H1 (cell line): ENCODE results near the gene GDAP1L1. TPM values are rescaled to one million over a fixed set of nuclear protein-coding genes. Genes with fewer than 3 reads are reported as not detected.

Experiments
- CTCF ChIA-PET: fragments of 300-600 bp; sonication (Branson Sonifier 250); formaldehyde crosslinking; loops from one replicate; lab custom pipeline; 2021; ENCODE audit not compliant: partially characterized antibody; lab: Charles Lee
- POLR2A ChIA-PET: fragments of 300-600 bp; sonication (Branson Sonifier 250); formaldehyde crosslinking; loops from one replicate; lab custom pipeline; 2021; ENCODE audit warnings: inconsistent platforms; ENCODE audit not compliant: partially characterized antibody; lab: Charles Lee
- DNase-seq, 2 experiments: peaks; one replicate each; pipeline versions ENCODE4 v3.0.0 to v3.0.0-alpha.2; 2010 to 2022; ENCODE audit warnings: low spot score in 2 of 2, low read depth in 1 of 2, mixed read lengths in 1 of 2
- FAIRE-seq: peaks from 2 replicates; lab custom pipeline; 2011; peaks lifted over from hg19 to GRCh38; lab: Jason Lieb, UNC
- H2AFZ ChIP-seq: 2 replicates; pipeline ENCODE4 v1.8.1; 2012; ENCODE audit warnings: low read length, inconsistent platforms
- H2AK5ac ChIP-seq: 2 replicates; pipeline ENCODE4 v1.6.1; 2013; ENCODE audit warnings: low read depth, low read length
- H2BK120ac ChIP-seq: replicated peaks from 2 replicates; pipeline ENCODE3; 2013; ENCODE audit warnings: low read depth, low read length, inconsistent platforms
- H2BK12ac ChIP-seq: 2 replicates; pipeline ENCODE4 v1.6.1; 2013; ENCODE audit warnings: low read depth, low read length
- H2BK15ac ChIP-seq: 2 replicates; pipeline ENCODE4 v1.6.1; 2013; ENCODE audit warnings: low read length
- H2BK20ac ChIP-seq: 2 replicates; pipeline ENCODE4 v1.6.1; 2013; ENCODE audit warnings: low read length
- H2BK5ac ChIP-seq: 2 replicates; pipeline ENCODE4 v1.6.1; 2013; ENCODE audit warnings: low read depth, low read length
- H3K14ac ChIP-seq: 2 replicates; pipeline ENCODE4 v1.6.1; 2013; ENCODE audit warnings: inconsistent platforms; ENCODE audit not compliant: insufficient read length
- H3K18ac ChIP-seq: 2 replicates; pipeline ENCODE4 v1.6.1; 2013; ENCODE audit warnings: low read length; ENCODE audit errors: extremely low read depth
- H3K23ac ChIP-seq: 2 replicates; pipeline ENCODE4 v1.6.1; 2013; ENCODE audit warnings: inconsistent platforms; ENCODE audit not compliant: insufficient read length
- H3K23me2 ChIP-seq: 2 replicates; pipeline ENCODE4 v1.6.1; 2013; ENCODE audit warnings: low read depth, low read length
- H3K27ac ChIP-seq: 2 replicates; pipeline ENCODE4 v1.6.1; 2011; ENCODE audit warnings: low read depth, low read length, inconsistent platforms
- H3K27me3 ChIP-seq, 4 experiments: replicated peaks in 1 of 4; 1 replicate in 1 of 4; 2 replicates in 3 of 4; pipeline versions ENCODE4 v1.6.1 to v1.8.1; 2011 to 2013; ENCODE audit warnings: low read length in 3 of 4, mild to moderate bottlenecking in 3 of 4, inconsistent platforms in 2 of 4, mixed read lengths in 2 of 4, moderate library complexity in 1 of 4; ENCODE audit not compliant: control insufficient read depth in 3 of 4, insufficient read depth in 3 of 4; ENCODE audit errors: extremely low read depth in 1 of 4
- H3K36me3 ChIP-seq, 4 experiments: 2 replicates each; pipeline versions ENCODE4 v1.6.1 to v1.8.1; 2011 to 2013; ENCODE audit warnings: mild to moderate bottlenecking in 4 of 4, low read length in 3 of 4, moderate library complexity in 2 of 4, control low read depth in 1 of 4, inconsistent platforms in 1 of 4; ENCODE audit not compliant: insufficient read depth in 4 of 4, control insufficient read depth in 2 of 4
- H3K4ac ChIP-seq: replicated peaks from 2 replicates; pipeline ENCODE3; 2013; ENCODE audit warnings: low read length, low read depth, mixed read lengths, inconsistent platforms; ENCODE audit not compliant: insufficient read length
- H3K4me1 ChIP-seq, 4 experiments: replicated peaks in 1 of 4; 1 replicate in 1 of 4; 2 replicates in 3 of 4; pipeline versions ENCODE4 v1.6.1 to v1.8.1; 2011 to 2013; ENCODE audit warnings: low read length in 3 of 4, inconsistent platforms in 2 of 4, mixed read lengths in 1 of 4; ENCODE audit not compliant: insufficient read depth in 4 of 4, control insufficient read depth in 3 of 4
- H3K4me2 ChIP-seq, 2 experiments: 2 replicates each; pipeline versions ENCODE4 v1.6.1 to v1.8.1; 2011 to 2013; ENCODE audit warnings: low read depth in 2 of 2, low read length in 2 of 2, control low read depth in 1 of 2, inconsistent platforms in 1 of 2, mild to moderate bottlenecking in 1 of 2; ENCODE audit not compliant: insufficient read depth in 1 of 2
- H3K4me3 ChIP-seq, 4 experiments: fragments of 200-600, 300-600 bp in 1 of 4; sonication (generic), shearing (Covaris generic), sonication (Bioruptor Twin) in 1 of 4; 2 replicates each; pipeline versions ENCODE4 v1.5.1 to v1.8.1; 2011 to 2016; ENCODE audit warnings: low read length in 4 of 4, low read depth in 3 of 4, control low read depth in 2 of 4, inconsistent platforms in 2 of 4, mild to moderate bottlenecking in 2 of 4, mixed read lengths in 1 of 4, moderate library complexity in 1 of 4; ENCODE audit not compliant: insufficient read depth in 2 of 4; ENCODE audit errors: extremely low read depth in 1 of 4
- H3K56ac ChIP-seq: replicated peaks from 2 replicates; pipeline ENCODE3; 2013; ENCODE audit warnings: low read depth, mild to moderate bottlenecking, mixed read lengths, low read length, inconsistent platforms; ENCODE audit not compliant: insufficient read length
- H3K79me1 ChIP-seq: 2 replicates; pipeline ENCODE4 v1.6.1; 2013; ENCODE audit warnings: low read depth, low read length, control low read depth
- H3K79me2 ChIP-seq, 2 experiments: 2 replicates each; pipeline versions ENCODE4 v1.6.1 to v1.8.1; 2012 to 2013; ENCODE audit warnings: low read length in 2 of 2, mild to moderate bottlenecking in 2 of 2, inconsistent platforms in 1 of 2; ENCODE audit not compliant: insufficient read depth in 2 of 2, control insufficient read depth in 1 of 2
- H3K9ac ChIP-seq, 4 experiments: replicated peaks in 1 of 4; 1 replicate in 1 of 4; 2 replicates in 3 of 4; pipeline versions ENCODE4 v1.6.1 to v1.8.1; 2011 to 2013; ENCODE audit warnings: low read depth in 3 of 4, low read length in 3 of 4, control low read depth in 2 of 4, mild to moderate bottlenecking in 2 of 4, moderate library complexity in 2 of 4, inconsistent platforms in 1 of 4; ENCODE audit errors: extremely low read depth in 1 of 4
- H3K9me3 ChIP-seq, 2 experiments: 2 replicates each; pipeline versions ENCODE4 v1.6.1 to v1.8.1; 2012 to 2013; ENCODE audit warnings: mild to moderate bottlenecking in 2 of 2, moderate library complexity in 2 of 2, control low read depth in 1 of 2, inconsistent platforms in 1 of 2, low read depth in 1 of 2, low read length in 1 of 2, mixed read lengths in 1 of 2; ENCODE audit not compliant: insufficient read depth in 2 of 2
- H4K20me1 ChIP-seq, 2 experiments: replicated peaks in 1 of 2; 2 replicates each; pipeline versions ENCODE3 to v1.8.1; 2011 to 2013; ENCODE audit warnings: inconsistent platforms in 2 of 2, low read length in 2 of 2, mild to moderate bottlenecking in 1 of 2; ENCODE audit not compliant: insufficient read depth in 2 of 2, control insufficient read depth in 1 of 2
- H4K5ac ChIP-seq: 2 replicates; pipeline ENCODE4 v1.6.1; 2013; ENCODE audit warnings: low read length, low read depth, mixed read lengths, inconsistent platforms; ENCODE audit not compliant: insufficient read length
- H4K8ac ChIP-seq: 2 replicates; pipeline ENCODE4 v1.8.0; 2013; ENCODE audit warnings: mild to moderate bottlenecking, moderate library complexity, low read length, inconsistent platforms; ENCODE audit not compliant: insufficient read depth; ENCODE audit errors: extremely low read depth
- H4K91ac ChIP-seq: replicated peaks from 2 replicates; pipeline ENCODE3; 2013; ENCODE audit warnings: low read length, mixed read lengths, inconsistent platforms; ENCODE audit not compliant: insufficient read length
- ATF2 ChIP-seq: IDR thresholded peaks from 2 replicates; pipeline ENCODE4 v1.6.1; 2012; ENCODE audit warnings: low read length, inconsistent platforms
- CBX8 ChIP-seq: fragments of 300-800, 300-1000 bp; sonication (generic); IDR thresholded peaks from 2 replicates; pipeline ENCODE4 v1.7.1; 2016; ENCODE audit warnings: low read depth, low read length, borderline replicate concordance
- CREB1 ChIP-seq: IDR thresholded peaks from 2 replicates; pipeline ENCODE4 v1.6.1; 2012; ENCODE audit warnings: inconsistent platforms
- EGR1 ChIP-seq: IDR thresholded peaks from 2 replicates; pipeline ENCODE4 v1.6.1; 2011; ENCODE audit warnings: low read depth, low read length, borderline replicate concordance
- EZH2 ChIP-seq: fragments of 200-600 bp; sonication (generic); IDR thresholded peaks from 2 replicates; pipeline ENCODE4 v1.7.1; 2012; ENCODE audit warnings: low read depth, mild to moderate bottlenecking, moderate library complexity, low read length, inconsistent platforms; ENCODE audit not compliant: severe bottlenecking
- NRF1 ChIP-seq: IDR thresholded peaks from 2 replicates; pipeline ENCODE4 v1.6.1; 2011; ENCODE audit warnings: mild to moderate bottlenecking, low read depth, low read length, improper control_type of control experiment
- PHF8 ChIP-seq: fragments of 200-600 bp; sonication (generic); conservative IDR thresholded peaks from 2 replicates; pipeline ENCODE4 v1.7.1; 2012; ENCODE audit warnings: low read depth, mild to moderate bottlenecking, inconsistent platforms, low read length, moderate library complexity
- RXRA ChIP-seq: IDR thresholded peaks from 2 replicates; pipeline ENCODE4 v1.6.1; 2011; ENCODE audit warnings: low read depth, mild to moderate bottlenecking, low read length, moderate library complexity; ENCODE audit not compliant: insufficient read depth
- USF2 ChIP-seq: IDR thresholded peaks from 2 replicates; pipeline ENCODE4 v1.6.1; 2011; ENCODE audit warnings: low read length, improper control_type of control experiment
- WGBS, 2 experiments: shearing (Covaris generic) in 1 of 2; methylation state at CpG; one replicate each; pipeline versions ENCODE4 v1.1.6 to v1.1.7; 2013 to 2015; ENCODE audit warnings: low lambda C conversion rate in 2 of 2, mixed read lengths in 2 of 2, inconsistent platforms in 1 of 2, low coverage in 1 of 2, missing lambda C conversion rate in 1 of 2; ENCODE audit not compliant: insufficient replicate concordance in 2 of 2, insufficient coverage in 1 of 2, insufficient read length in 1 of 2; ENCODE audit errors: extremely low coverage in 1 of 2, missing lambda C conversion rate in 1 of 2; 5-methylcytosine and 5-hydroxymethylcytosine counted together
- polyA plus RNA-seq, 7 experiments: library from polyadenylated mRNA; depleted of rRNA in 3 of 7; stranded (reverse) in 5 of 7; unstranded in 2 of 7; fragments of >200 nt in 5 of 7; fragments of 200-250 nt in 2 of 7; gene quantifications; 1 replicate in 5 of 7; 2 replicates in 1 of 7; 4 replicates in 1 of 7; pipeline versions ENCODE4 v1.2.1 to v1.2.3, GENCODE V29; 2011 to 2013; ENCODE audit warnings: missing spikeins in 2 of 7, mixed read lengths in 2 of 7
- total RNA-seq: library from RNA; stranded (reverse); fragmentation: NEBNext Ultra II Directional; extraction: Animal tissue kit (Norgen Biotek cat#: 25700); gene quantifications from 2 replicates; pipeline ENCODE4 v1.2.1, GENCODE V29; 2021

GDAP1L1 gene
- total and polyA plus RNA-seq, 2 of the 8 experiments (the other 6 are each of a cell fraction or from before 2014, with no cell fraction given) = 8.5 to 63.1 TPM

GRCh38 chr20:44258226-44258890, 11.2 kb downstream of the GDAP1L1 start:
- Histone ChIP-seq H2BK12ac (no peak overlapping the region), H3K79me2 (no peaks in the 10 kb centered on the region), H3K9me3 (no peaks in the 10 kb centered on the region), H4K91ac (no peak overlapping the region), H4K5ac (no peak overlapping the region), H3K23ac (no peak overlapping the region), H2AFZ (no peak overlapping the region), H3K18ac (no peak overlapping the region), H3K4me1 (peaks cover 0 to 6% (median 1%) of the 10 kb centered on the region in 4 experiments; a peak in 4 of 7 replicates), H2AK5ac (no peak overlapping the region), H3K9ac (no peak overlapping the region), H3K56ac (no peak overlapping the region), H3K4me3 (no peak overlapping the region), H3K4ac (no peak overlapping the region), H4K8ac (no peak overlapping the region), H2BK20ac (no peak overlapping the region), H3K27me3 (no peaks in the 10 kb centered on the region; a peak in 1 of 7 replicates), H2BK15ac (no peak overlapping the region), H3K79me1 (no peaks in the 10 kb centered on the region), H3K27ac (no peak overlapping the region), H3K36me3 (no peaks in the 10 kb centered on the region; a peak in 1 of 8 replicates), H3K23me2 (no peaks in the 10 kb centered on the region), H2BK120ac (no peak overlapping the region), H3K14ac (no peak overlapping the region), H3K4me2 (no peak overlapping the region), H4K20me1 (peaks cover 0 to 3% of the 10 kb centered on the region in 2 experiments), H2BK5ac (no peak overlapping the region)
- CTCF ChIA-PET = interaction anchor here (0.9 to 4.5 kb wide), 4 partner anchors 8 to 53 kb away, joined by 3 to 16 read pairs (median 4); partner anchors contain the start of gene GDAP1L1
- no peak for DNase-seq
- no peak for FAIRE-seq
- WGBS, 2 experiments = 90% methylated on average over 26 of the region's 28 CpGs; no CpG with 5 or more reads in 1 of the 2 experiments
- POLR2A ChIA-PET = no interaction called here
- TF ChIP-seq NRF1 = no peak
- TF ChIP-seq ATF2 = no peak
- no peak for TF ChIP-seq EZH2
- no peak for TF ChIP-seq CBX8
- no peak for TF ChIP-seq RXRA
- no peak for TF ChIP-seq CREB1
- TF ChIP-seq PHF8 = no peak
- no peak for TF ChIP-seq USF2
- no peak for TF ChIP-seq EGR1
